ENCODE data around the gene GRB10. TPM values are rescaled to one million over a fixed set of nuclear protein-coding genes. Genes with fewer than 3 reads are reported as not detected.
"Not testable (repeated sequence)": the region's sequence is repeated elsewhere in the genome, so short reads cannot be mapped to it uniquely, and the experiment has no call there.

Gene GRB10
- total RNA-seq, 5 donors from 2014 or later (not counting 1 experiment from before 2014, with no cell fraction given), result 7.1 to 11.1 (median 10.1) TPM

DNA sequence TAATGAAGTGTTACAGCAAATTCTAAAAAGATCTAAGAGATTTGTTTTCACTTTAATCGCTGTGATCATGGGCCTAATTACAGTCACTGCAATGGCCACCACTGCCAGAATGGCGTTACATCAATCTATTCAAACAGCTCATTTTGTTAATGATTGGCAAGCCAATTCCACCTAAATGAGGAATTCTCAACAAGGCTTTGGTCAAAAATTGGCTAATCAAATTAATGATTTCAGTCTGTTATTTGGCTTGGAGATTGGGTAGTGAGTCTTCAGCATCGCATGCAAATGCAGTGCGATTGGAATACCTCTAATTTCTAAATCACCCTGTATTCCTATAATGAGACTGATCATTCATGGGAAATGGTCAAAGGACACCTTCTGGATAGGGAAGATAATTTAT is 200.4 kb downstream of the GRB10 start:
- H3K4me1 ChIP-seq (ENCODE audit: control insufficient read depth in 1 of 2, extremely low read depth in 1 of 2, insufficient read depth in 2 of 2, low read length in 2 of 2); H3K36me3 ChIP-seq (ENCODE audit: control insufficient read depth in 2 of 2, extremely low read depth in 1 of 2, insufficient read depth in 1 of 2, low read length in 1 of 2); H3K27me3 ChIP-seq (replicated peaks in 1 of 2; ENCODE audit: control insufficient read depth in 2 of 2, extremely low read depth in 1 of 2, insufficient read depth in 2 of 2, low read length in 1 of 2); H3K4me3 ChIP-seq (ENCODE audit: control insufficient read depth in 1 of 2, extremely low read depth in 1 of 2, low read length in 1 of 2); H3K9me3 ChIP-seq; DNase-seq; H3K4me3 Mint-ChIP-seq; H3K36me3 Mint-ChIP-seq; ATAC-seq (replicated peaks in 1 of 4); H3K27ac ChIP-seq (ENCODE audit: low read length); H3K4me1 Mint-ChIP-seq; POLR2A ChIA-PET; H3K27ac Mint-ChIP-seq: not testable (repeated sequence)
- CTCF ChIA-PET, result interaction anchor here in 1 of 2 donors (0.6 kb wide), 1 partner anchor 210 kb away, joined by 3 read pairs; no protein-coding TSS in a partner anchor
- WGBS (ENCODE audit: insufficient coverage), result no CpG with 5 or more reads among the region's 4 CpGs
- Mint-ChIP-seq H3K27me3 (peaks cover 9 to 13% of the 10 kb centered on the region in 2 donors), H3K9me3 (peaks cover 11 to 25% (median 25%) of the 10 kb centered on the region in 3 donors)

DNA sequence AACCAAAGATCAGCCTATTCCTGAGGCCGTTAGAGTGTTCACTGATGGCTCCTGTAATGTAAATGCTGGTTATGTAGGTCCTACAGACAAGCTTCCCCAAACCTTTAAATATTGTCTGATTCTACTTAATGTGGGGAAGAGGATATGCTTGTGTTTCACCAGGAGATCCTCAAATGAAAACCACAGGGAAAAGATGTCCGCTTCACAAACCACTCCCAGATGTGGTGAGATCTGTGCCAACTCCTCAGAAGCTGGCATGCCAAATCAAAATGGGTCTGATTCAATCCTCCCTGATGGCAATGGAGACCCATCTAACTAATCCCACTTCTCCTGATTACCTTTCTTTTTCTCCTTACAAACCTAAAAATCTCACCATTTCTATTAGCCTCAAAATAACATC is 202.0 kb downstream of the GRB10 start:
- Mint-ChIP-seq H3K9me3 (peaks cover 11 to 25% (median 25%) of the 10 kb centered on the region in 3 donors), H3K27me3 (peaks cover 9 to 13% of the 10 kb centered on the region in 2 donors)
- ATAC-seq (replicated peaks in 1 of 4); H3K27me3 ChIP-seq (replicated peaks in 1 of 2; ENCODE audit: control insufficient read depth in 2 of 2, extremely low read depth in 1 of 2, insufficient read depth in 2 of 2, low read length in 1 of 2); DNase-seq; H3K27ac Mint-ChIP-seq; H3K36me3 ChIP-seq (ENCODE audit: control insufficient read depth in 2 of 2, extremely low read depth in 1 of 2, insufficient read depth in 1 of 2, low read length in 1 of 2); H3K4me1 ChIP-seq (ENCODE audit: control insufficient read depth in 1 of 2, extremely low read depth in 1 of 2, insufficient read depth in 2 of 2, low read length in 2 of 2); POLR2A ChIA-PET; H3K4me3 ChIP-seq (ENCODE audit: control insufficient read depth in 1 of 2, extremely low read depth in 1 of 2, low read length in 1 of 2); H3K4me3 Mint-ChIP-seq; H3K4me1 Mint-ChIP-seq; H3K27ac ChIP-seq (ENCODE audit: low read length); CTCF ChIA-PET; H3K36me3 Mint-ChIP-seq; H3K9me3 ChIP-seq: not testable (repeated sequence)
- no CpG with 5 or more reads among the region's 2 CpGs for WGBS (ENCODE audit: insufficient coverage)

DNA sequence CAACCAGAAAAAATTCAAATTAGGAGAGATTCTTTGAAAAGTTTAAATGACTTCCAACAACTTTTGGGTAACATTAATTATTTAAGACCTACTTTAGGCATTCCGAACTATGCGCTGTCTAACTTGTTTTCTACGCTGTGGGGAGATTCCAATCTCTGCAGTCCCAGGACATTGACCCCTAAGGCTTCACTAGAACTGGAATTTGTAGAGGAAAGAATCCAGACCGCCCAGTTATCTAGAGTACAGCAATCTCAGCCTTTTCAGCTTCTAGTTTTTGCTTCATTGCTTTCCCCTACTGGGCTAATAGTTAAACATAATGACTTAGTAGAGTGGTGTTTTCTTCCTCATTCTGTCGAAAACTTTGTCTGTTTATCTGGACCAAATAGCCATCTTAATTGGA is 202.6 kb downstream of the GRB10 start:
- peaks cover 0 to 8% (median 2%) of the 10 kb centered on the region in 3 donors for H3K4me1 Mint-ChIP-seq
- H3K27me3 ChIP-seq (replicated peaks in 1 of 2; ENCODE audit: control insufficient read depth in 2 of 2, extremely low read depth in 1 of 2, insufficient read depth in 2 of 2, low read length in 1 of 2), result peaks cover 0 to 8% of the 10 kb centered on the region in 2 experiments
- peaks cover 11 to 25% (median 25%) of the 10 kb centered on the region in 3 donors for H3K9me3 Mint-ChIP-seq
- no peaks in the 10 kb centered on the region for H3K9me3 ChIP-seq
- H3K36me3 Mint-ChIP-seq, result peaks cover 7% of the 10 kb centered on the region
- ATAC-seq (replicated peaks in 1 of 4) (no peak), DNase-seq (no peak)
- H3K4me3 Mint-ChIP-seq, result no peak overlapping the region
- H3K27ac Mint-ChIP-seq, result no peak overlapping the region
- no peaks in the 10 kb centered on the region for H3K4me1 ChIP-seq (ENCODE audit: control insufficient read depth in 1 of 2, extremely low read depth in 1 of 2, insufficient read depth in 2 of 2, low read length in 2 of 2)
- ChIA-PET CTCF (no interaction called here), POLR2A (no interaction called here)
- H3K4me3 ChIP-seq (ENCODE audit: control insufficient read depth in 1 of 2, extremely low read depth in 1 of 2, low read length in 1 of 2), result no peak overlapping the region
- WGBS (ENCODE audit: insufficient coverage), result no CpG with 5 or more reads among the region's 5 CpGs
- H3K27me3 Mint-ChIP-seq, result peaks cover 9 to 13% of the 10 kb centered on the region in 2 donors
- no peak overlapping the region for H3K27ac ChIP-seq (ENCODE audit: low read length)
- H3K36me3 ChIP-seq (ENCODE audit: control insufficient read depth in 2 of 2, extremely low read depth in 1 of 2, insufficient read depth in 1 of 2, low read length in 1 of 2), result no peaks in the 10 kb centered on the region

DNA sequence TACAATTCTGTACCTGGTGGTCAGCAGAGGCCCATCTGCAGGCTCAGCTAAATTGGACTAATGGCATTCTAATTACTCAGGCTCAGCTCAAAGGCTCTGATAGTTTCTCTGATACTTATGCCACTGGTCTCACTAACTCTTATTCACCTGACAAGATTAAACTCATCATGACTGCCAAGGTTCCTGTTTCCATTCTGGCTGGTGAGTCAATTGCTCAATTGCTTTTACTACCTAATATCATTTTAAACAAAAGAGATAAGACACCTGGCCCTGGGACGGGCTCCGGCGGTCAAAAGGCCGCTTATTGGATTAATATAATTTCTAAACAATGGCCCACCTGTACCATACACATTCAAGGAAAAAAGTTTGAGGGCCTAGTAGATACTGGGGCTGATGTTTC is 204.6 kb downstream of the GRB10 start:
- POLR2A ChIA-PET; H3K4me3 ChIP-seq (ENCODE audit: control insufficient read depth in 1 of 2, extremely low read depth in 1 of 2, low read length in 1 of 2); H3K4me3 Mint-ChIP-seq; H3K36me3 ChIP-seq (ENCODE audit: control insufficient read depth in 2 of 2, extremely low read depth in 1 of 2, insufficient read depth in 1 of 2, low read length in 1 of 2); H3K4me1 Mint-ChIP-seq; DNase-seq; H3K27me3 ChIP-seq (replicated peaks in 1 of 2; ENCODE audit: control insufficient read depth in 2 of 2, extremely low read depth in 1 of 2, insufficient read depth in 2 of 2, low read length in 1 of 2); ATAC-seq (replicated peaks in 1 of 4); H3K4me1 ChIP-seq (ENCODE audit: control insufficient read depth in 1 of 2, extremely low read depth in 1 of 2, insufficient read depth in 2 of 2, low read length in 2 of 2); H3K9me3 ChIP-seq; H3K27ac Mint-ChIP-seq; H3K27ac ChIP-seq (ENCODE audit: low read length); H3K36me3 Mint-ChIP-seq; CTCF ChIA-PET: not testable (repeated sequence)
- no CpG with 5 or more reads among the region's 4 CpGs for WGBS (ENCODE audit: insufficient coverage)
- Mint-ChIP-seq H3K27me3 (peaks cover 12 to 17% of the 10 kb centered on the region in 2 donors), H3K9me3 (peaks cover 4 to 17% (median 15%) of the 10 kb centered on the region in 3 donors)

DNA sequence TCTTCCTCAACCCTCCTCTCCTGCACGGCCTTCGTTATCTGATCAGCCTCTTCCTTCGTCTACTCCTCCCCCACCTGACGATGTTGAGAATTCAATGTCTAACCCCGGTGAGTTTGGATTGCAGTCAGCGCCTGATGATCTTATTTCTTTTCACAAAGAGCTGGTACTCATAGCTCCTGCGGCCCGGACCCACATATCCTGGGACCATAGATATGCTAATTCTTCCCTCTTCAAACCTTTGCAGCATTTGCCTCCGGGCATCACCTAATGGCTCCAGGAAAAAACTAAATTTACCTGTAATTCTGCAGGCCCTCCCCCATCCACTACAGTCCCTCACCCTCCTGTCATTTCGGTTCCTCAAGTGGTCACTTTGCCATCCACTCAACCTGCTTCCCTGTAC is 205.1 kb downstream of the GRB10 start:
- Mint-ChIP-seq H3K4me1 (peaks cover 0 to 8% (median 2%) of the 10 kb centered on the region in 3 donors), H3K4me3 (no peak overlapping the region), H3K27ac (no peak overlapping the region), H3K27me3 (peaks cover 12 to 17% of the 10 kb centered on the region in 2 donors), H3K9me3 (peaks cover 4 to 11% (median 9%) of the 10 kb centered on the region in 3 donors), H3K36me3 (peaks cover 7% of the 10 kb centered on the region)
- Histone ChIP-seq H3K36me3 (ENCODE audit: control insufficient read depth in 2 of 2, extremely low read depth in 1 of 2, insufficient read depth in 1 of 2, low read length in 1 of 2) (no peaks in the 10 kb centered on the region), H3K4me1 (ENCODE audit: control insufficient read depth in 1 of 2, extremely low read depth in 1 of 2, insufficient read depth in 2 of 2, low read length in 2 of 2) (no peaks in the 10 kb centered on the region), H3K4me3 (ENCODE audit: control insufficient read depth in 1 of 2, extremely low read depth in 1 of 2, low read length in 1 of 2) (no peak overlapping the region), H3K27ac (ENCODE audit: low read length) (no peak overlapping the region), H3K9me3 (no peaks in the 10 kb centered on the region), H3K27me3 (replicated peaks in 1 of 2; ENCODE audit: control insufficient read depth in 2 of 2, extremely low read depth in 1 of 2, insufficient read depth in 2 of 2, low read length in 1 of 2) (peaks cover 0 to 4% of the 10 kb centered on the region in 2 experiments)
- DNase-seq, result no peak
- 89% methylated on average over 10 of the region's 10 CpGs for WGBS (ENCODE audit: insufficient coverage)
- ATAC-seq (replicated peaks in 1 of 4), result no peak
- POLR2A ChIA-PET, result no interaction called here
- CTCF ChIA-PET, result no interaction called here

DNA sequence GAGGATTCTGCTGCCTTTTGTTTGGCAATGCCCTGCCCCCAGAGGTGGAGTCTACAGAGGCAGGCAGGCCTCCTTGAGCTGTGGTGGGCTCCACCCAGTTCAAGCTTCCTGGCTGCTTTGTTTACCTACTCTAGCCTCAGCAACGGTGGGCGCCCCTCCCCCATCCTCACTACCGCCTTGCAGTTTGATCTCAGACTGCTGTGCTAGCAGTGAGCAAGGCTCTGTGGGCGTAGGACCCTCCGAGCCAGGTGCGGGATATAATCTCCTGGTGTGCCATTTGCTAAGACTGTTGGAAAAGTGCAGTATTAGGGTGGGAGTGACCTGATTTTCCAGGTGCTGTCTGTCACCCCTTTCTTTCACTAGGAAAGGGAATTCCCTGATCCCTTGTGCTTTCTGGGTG is 206.3 kb downstream of the GRB10 start:
- no CpG with 5 or more reads among the region's 6 CpGs for WGBS (ENCODE audit: insufficient coverage)
- H3K36me3 Mint-ChIP-seq, result not testable (repeated sequence)

DNA sequence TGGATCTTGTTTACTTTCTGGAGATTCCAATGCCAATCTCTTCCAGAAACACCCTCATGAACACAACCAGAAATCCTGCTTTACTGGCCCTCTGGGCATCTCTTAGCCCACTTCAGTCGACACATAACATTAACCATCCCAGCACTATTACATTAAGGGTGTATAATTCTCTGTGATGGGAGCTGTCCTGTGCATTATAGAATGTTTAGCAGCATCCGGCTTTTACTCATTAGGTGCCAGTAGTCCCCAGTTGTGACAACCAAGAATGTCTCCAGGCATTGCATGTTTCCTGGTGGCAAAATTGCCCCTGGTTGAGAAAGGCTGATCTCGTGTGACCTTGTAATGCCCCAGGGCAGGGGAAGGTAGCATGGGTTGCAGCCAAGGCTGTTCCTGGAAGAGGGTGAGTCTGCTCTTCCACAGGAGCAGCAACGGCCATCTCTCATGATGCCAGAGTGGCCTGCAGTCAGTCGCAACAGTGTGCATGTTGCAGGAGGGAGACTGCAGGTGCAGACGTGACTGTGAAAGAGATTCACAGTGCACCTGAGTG is 214.9 kb downstream of the GRB10 start:
- peaks cover 14 to 18% of the 10 kb centered on the region in 2 donors for H3K27me3 Mint-ChIP-seq
- no peak for DNase-seq
- Histone ChIP-seq H3K27me3 (replicated peaks in 1 of 2; ENCODE audit: control insufficient read depth in 2 of 2, extremely low read depth in 1 of 2, insufficient read depth in 2 of 2, low read length in 1 of 2) (peaks cover 0 to 8% of the 10 kb centered on the region in 2 experiments), H3K27ac (ENCODE audit: low read length) (no peak overlapping the region), H3K4me1 (ENCODE audit: control insufficient read depth in 1 of 2, extremely low read depth in 1 of 2, insufficient read depth in 2 of 2, low read length in 2 of 2) (no peaks in the 10 kb centered on the region), H3K4me3 (ENCODE audit: control insufficient read depth in 1 of 2, extremely low read depth in 1 of 2, low read length in 1 of 2) (no peak overlapping the region), H3K9me3 (no peaks in the 10 kb centered on the region), H3K36me3 (ENCODE audit: control insufficient read depth in 2 of 2, extremely low read depth in 1 of 2, insufficient read depth in 1 of 2, low read length in 1 of 2) (no peaks in the 10 kb centered on the region)
- no peak overlapping the region for H3K27ac Mint-ChIP-seq
- H3K4me1 Mint-ChIP-seq, result no peaks in the 10 kb centered on the region
- H3K36me3 Mint-ChIP-seq, result no peaks in the 10 kb centered on the region
- ATAC-seq (replicated peaks in 1 of 4), result no peak
- 82% methylated on average over 5 of the region's 6 CpGs for WGBS (ENCODE audit: insufficient coverage)
- H3K4me3 Mint-ChIP-seq, result no peak overlapping the region
- H3K9me3 Mint-ChIP-seq, result peaks cover 0 to 4% (median 3%) of the 10 kb centered on the region in 3 donors
- CTCF ChIA-PET, result no interaction called here
- POLR2A ChIA-PET, result no interaction called here

More for the DNA sequence above, 206.3 kb downstream of the GRB10 start:
- H3K4me3 ChIP-seq (ENCODE audit: control insufficient read depth in 1 of 2, extremely low read depth in 1 of 2, low read length in 1 of 2); H3K27ac ChIP-seq (ENCODE audit: low read length); H3K4me1 Mint-ChIP-seq; ATAC-seq (replicated peaks in 1 of 4); H3K36me3 ChIP-seq (ENCODE audit: control insufficient read depth in 2 of 2, extremely low read depth in 1 of 2, insufficient read depth in 1 of 2, low read length in 1 of 2); CTCF ChIA-PET; H3K4me1 ChIP-seq (ENCODE audit: control insufficient read depth in 1 of 2, extremely low read depth in 1 of 2, insufficient read depth in 2 of 2, low read length in 2 of 2); H3K9me3 Mint-ChIP-seq; H3K9me3 ChIP-seq; H3K27ac Mint-ChIP-seq; POLR2A ChIA-PET; H3K27me3 ChIP-seq (replicated peaks in 1 of 2; ENCODE audit: control insufficient read depth in 2 of 2, extremely low read depth in 1 of 2, insufficient read depth in 2 of 2, low read length in 1 of 2); H3K4me3 Mint-ChIP-seq: not testable (repeated sequence)
- peak in 1 of 35 experiments; percentile 15 for DNase-seq
- peaks cover 12 to 17% of the 10 kb centered on the region in 2 donors for H3K27me3 Mint-ChIP-seq
